Non-pigmented ciliary epithelial cell (primary cell): ENCODE results near the gene EML5.
"Not testable (repeated sequence)": the region's sequence is repeated elsewhere in the genome, so short reads cannot be mapped to it uniquely, and the experiment has no call there.

Experiments used
- DNase-seq: peaks from one replicate; pipeline ENCODE4 v3.0.0-alpha.2; 2010; ENCODE audit warnings: low read depth

Gene EML5

DNA sequence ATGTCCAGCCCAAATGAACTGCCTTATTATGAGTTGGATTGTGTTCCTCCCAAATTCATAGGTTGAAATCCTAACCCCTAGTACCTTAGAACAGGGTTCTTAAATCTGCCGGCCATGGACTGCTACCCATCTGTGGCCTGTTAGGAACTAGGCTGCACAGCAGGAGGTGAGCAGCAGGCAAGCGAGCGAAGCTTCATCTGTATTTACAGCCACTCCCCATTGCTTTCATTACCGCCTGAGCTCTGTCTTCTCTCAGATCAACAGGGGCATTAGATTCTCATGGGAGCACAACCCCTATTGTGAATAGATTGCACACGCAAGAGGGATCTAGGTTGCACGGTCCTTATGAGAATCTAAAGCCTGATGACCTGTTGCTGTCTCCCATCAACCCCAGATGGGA, 9.8 kb upstream of the EML5 start:
- DNase-seq: no peak

DNA sequence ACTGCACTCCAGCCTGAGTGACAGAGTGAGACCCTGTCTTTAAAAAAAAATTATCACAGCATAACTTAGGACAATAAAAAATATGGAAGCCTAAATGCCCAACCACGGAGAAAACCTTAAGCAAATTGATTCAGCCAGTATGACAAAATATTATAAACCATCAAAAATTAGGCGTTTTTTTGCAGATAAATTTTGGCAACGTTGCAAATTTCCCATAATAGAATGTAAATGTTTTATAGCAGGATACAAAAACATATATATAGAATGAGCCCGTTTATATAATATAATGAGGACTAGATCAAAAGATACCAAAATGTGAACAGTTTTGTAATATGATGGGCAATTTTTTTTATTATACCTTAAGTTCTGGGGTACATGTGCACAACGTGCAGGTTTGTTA, 6.8 kb upstream of the EML5 start:
- no peak for DNase-seq

DNA sequence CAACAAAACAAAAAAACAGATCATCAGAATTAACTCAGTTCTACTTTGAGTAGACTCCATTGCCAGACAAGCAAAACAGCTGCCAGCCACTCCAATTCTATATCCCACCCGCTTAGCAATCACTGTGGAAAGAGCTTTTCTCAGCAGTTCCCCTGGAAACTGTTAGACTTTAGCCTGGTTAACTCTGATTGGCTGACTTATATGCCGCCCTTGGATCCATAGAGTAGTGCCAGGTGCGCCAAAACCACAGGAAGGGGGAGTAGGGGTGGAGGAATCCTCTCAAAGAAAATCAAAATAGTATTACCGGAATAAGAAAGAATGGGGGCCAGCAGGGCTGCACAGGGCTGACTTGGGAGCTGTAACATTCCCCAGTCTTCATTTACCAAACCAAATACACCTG, 5.4 kb upstream of the EML5 start:
- DNase-seq: no peak

DNA sequence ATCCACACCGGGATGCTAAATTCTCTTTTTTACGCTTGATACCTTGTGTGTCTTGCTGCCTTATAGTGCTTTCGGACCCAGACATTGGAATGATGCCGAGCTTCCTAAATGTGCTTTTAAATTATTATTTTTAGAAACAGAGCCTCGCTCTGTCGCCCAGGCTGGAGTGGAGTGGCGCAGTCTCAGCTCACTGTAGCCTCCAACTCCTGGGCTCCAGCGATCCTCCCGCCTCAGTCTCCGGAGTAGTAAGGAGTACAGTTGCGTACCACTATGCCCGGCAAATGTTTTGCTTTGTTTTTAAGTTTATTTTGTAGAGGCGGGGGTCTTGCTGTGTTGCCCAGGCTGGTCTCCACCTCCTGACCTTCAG, 489 bp upstream of the EML5 start:
- DNase-seq: no peak

DNA sequence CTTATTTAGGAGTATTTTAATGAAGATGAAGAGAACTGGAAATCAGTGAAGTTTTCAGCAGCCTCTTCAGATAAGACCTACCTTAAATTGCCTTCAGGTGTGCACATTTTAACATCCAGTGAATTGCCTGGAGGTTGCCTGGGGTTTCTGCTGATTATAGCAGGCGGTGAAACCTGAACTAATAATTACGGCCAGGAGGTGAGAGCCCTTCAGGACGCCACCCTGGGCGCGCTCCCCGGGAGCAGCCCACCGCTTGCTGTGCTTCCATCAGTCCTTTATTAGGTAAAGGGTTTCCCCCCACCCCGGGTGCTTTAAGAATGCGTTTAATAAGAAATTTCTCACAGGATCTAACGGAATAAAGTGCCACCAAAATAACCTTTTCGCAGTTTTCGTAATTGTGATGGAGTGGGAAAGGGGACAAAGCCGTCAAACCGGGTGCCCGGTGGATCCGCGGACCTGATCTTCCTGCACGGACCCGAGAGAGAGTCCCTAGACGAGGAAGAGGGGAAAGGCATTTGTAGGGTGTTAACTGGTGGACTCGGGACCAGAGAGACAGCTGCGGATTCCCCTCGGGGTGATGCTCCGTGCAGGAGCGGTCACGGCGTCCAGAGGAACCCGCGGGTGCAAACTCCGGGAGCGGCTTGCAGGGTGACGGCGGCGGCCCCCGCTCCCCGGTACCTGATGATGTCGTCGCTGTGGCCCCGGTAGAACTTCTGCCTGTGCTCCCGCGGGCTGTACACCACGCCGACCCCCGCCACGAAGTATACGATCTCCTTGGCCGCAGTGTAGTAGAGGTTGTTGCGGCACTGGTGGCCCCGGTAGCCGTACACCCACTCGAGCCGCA, 902 bp downstream of the EML5 start:
- no peak for DNase-seq

DNA sequence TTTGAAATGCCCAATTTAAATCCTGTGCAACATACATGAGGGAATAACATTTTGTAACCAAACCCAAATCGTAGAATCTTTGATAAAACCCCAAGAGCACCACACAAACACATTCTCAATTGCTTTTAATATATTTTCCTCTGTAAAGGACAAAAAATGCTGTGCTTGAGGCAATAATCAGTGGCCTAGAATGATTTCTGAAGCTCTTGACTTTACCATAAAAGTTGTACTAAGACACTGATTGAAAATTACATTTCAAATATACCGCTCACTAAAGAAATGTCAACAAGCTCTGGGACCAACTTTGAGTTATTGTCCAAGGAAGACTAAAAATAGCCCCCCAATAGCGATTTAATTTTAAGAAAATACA, 1.5 kb downstream of the EML5 start:
- DNase-seq: no peak

DNA sequence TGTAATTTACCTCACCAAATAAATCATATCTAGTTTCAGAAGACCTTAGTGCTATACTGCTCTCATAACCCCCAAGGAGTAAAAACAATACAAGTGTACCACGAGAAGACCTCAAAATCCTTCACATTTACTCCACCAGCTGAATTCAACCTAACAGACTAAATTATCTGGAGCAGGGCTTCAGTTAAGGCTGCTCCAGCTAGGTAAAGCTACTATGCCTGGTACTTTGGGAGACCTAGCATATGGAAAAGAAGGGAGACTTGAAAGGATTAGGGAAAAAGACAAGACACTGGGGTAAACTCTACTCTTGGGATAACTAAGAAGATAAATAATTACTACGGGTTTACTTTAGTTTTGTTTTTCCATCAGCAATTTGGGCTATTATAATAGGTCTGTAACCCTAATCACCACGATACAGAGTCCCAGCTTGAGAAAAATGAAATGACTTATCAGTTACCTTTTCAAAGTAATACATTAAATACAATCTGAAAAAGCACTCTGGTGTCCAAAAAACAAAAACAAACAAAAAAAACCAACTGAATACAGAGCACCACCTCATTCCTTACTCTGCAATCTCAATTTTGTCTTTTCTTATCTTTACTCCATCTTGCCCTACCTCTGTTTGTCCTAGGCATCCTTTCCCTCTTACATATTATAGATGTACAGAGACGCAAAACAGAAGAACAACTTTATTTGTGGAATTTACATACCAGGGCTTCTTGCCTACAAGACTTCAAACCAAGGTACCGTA, 2.1 kb downstream of the EML5 start:
- no peak for DNase-seq

DNA sequence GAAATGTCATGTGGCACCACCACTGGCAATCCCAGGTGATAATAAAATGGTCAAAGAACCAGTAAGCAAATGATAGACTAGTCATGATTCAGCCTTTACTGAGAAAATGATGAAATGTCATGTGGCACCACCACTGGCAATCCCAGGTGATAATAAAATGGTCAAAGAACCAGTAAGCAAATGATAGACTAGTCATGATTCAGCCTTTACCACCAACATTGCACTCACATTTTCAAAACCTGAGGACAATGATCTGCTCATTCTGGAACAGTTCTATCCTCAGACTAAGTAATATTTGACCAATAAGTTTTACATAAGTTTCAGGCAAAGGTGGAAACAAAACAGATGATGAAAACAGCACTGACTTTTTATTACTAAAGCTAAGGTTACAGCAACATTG, 3.2 kb downstream of the EML5 start:
- not testable (repeated sequence) for DNase-seq

DNA sequence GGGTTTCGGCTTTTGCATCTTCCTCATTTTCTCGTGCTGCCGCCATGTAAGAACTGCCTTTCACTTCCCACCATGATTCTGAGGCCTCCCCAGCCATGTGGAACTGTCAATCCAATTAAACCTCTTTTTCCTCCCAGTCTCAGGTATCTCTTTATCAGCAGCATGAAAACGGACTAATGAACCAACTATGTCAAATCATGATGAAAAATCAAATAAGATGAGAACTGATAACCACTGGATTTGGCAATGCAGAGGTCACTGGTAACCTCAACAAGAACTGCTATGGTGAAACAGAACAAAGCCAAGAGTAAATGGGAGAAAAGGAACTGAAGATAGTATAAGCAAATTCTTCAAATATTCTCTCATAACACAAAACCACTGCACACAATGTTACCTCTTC, 6.0 kb downstream of the EML5 start:
- no peak for DNase-seq

DNA sequence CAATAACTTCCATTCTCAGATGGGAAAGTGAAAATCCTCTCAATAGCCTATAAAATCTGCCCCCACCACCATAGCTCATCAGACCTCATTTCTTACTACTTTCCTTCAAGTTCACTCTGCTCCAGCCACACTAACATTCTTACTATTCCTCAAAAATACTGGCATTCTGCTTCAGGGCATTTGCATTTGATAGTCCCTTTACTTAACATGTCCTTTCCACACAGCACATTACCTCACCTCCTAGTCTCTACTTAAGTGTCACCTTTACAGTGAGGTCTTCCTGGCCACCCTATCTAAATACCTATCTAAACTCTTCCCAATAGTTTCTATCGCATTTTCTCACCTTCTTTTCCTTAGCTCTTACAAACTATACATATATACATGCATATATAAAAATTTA, 6.8 kb downstream of the EML5 start:
- DNase-seq: no peak

DNA sequence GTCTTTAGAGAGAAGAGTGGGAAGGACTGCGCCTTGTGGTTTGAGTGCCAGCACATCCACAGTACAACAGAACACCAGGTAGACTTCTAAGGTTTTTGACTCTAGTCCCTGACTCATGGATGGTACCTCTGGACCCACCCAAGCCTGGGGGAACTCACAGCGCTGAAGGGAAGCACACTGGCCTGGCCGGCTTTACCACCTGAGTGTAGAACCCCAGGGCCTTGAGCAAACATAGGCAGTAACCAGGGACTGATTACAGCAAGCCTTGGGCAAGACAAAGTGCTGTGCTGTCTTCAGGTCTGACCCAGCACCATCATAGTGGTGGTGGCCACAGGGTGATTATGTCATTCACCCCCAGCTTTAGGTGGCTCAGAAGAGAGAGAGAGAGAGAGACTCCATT, 17.2 kb downstream of the EML5 start:
- no peak for DNase-seq

DNA sequence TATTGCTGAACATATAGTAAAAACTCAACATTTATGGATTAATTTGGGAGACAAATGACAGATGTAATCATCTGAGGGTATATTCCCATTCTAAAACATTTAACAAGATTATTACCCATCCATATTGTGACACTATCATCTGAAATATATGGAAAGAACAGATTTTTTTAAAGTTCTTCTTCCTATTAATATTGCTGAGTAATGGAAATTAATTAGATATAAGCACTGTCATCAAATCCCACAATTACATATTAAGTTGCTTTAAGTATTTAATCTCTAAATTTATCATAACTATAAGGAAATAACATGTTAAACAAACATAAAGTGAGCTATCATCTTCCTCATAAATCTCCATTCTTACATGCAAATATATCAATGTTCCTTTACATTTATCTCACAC, 22.0 kb downstream of the EML5 start:
- no peak for DNase-seq

DNA sequence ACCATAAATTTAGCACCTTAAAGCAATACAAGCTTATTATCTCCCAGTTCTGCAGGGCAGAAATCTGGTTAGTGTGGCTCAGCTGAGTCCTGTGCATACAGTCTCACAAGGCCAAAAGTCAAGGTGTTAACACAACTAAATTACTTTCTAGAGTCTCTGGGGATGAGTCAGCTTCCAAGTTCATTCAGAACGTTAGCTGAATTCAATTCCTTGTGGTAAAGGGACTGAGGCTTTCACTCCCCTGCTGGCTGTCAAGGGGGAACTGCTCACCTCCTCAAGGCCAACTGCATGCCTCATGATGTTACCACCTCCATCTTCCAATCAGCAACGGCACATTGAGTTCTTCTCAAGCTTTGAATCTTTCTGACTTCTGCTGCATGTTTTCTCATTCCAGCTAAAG, 27.6 kb downstream of the EML5 start:
- peak; percentile 6 for DNase-seq

DNA sequence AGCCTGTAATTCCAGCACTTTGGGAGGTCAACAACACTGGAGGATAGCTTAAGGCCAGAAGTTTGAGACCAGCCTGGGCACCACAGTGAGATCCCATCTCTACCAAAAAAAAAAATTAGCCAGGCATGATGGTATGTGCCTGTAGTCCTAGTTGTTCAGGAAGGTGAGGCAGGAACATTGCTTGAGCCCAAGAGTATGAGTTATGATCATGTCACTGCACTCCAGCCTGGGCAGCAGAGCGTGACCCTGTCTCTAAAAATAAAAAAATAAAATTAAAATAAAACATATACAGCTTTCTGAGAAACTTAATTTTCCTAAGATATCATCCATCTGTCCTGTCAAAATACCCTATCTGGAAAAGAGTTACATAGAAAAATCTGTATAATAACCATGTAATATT, 38.9 kb downstream of the EML5 start:
- no peak for DNase-seq

DNA sequence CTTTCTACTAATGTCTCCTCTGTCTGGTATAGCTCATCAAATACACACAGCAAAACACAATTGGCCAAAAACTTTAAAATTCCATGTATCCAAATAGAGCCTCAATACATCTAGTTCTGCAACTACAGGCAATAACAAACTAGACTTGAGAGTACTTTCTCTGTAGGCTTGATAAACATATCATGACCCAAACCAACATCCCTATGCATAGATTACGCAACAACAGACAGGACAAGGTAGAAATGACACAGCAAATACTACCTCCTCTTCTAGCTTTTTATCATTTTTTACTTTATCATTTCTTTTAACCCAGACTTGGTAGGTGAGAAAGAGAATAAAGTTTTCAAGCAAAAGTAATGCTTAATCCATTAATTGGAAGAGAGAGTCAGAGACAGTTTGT, 41.8 kb downstream of the EML5 start:
- no peak for DNase-seq

DNA sequence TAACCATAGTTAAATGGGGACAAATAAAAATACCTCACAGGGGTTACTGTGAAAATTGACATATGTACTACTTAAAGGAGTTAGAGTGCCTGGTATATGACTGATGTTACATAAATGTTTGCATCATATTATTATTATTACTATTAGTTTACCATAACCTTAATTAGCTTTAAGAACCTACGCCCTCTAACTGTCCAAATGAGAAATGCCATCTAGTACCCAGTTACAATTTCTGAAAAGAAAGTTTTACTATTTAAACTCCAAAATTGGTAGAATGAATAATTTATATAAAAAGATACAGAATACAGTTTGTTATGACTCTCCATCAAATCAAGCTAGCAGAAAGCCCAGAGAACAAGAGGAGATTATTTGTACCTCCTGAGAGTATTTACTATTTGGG, 42.3 kb downstream of the EML5 start:
- DNase-seq: no peak

DNA sequence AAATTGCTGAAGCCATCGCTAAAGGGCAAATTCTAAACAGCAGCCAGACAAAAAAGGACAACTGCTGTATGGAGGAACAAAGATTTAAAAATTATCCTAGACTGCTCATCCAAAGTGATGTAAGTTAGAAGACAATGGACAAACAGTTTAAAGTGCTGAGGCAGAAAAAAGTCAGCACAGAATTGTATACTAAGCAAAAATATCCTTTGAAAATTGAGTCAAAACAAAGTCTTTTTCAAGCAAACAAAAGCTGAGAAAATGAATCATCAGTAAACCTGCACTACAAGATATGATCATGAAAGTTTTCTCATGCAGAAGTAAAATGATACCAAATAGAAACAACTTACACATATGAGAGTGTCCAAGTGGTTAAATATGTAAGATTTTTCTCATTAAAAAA, 43.6 kb downstream of the EML5 start:
- DNase-seq: no peak

DNA sequence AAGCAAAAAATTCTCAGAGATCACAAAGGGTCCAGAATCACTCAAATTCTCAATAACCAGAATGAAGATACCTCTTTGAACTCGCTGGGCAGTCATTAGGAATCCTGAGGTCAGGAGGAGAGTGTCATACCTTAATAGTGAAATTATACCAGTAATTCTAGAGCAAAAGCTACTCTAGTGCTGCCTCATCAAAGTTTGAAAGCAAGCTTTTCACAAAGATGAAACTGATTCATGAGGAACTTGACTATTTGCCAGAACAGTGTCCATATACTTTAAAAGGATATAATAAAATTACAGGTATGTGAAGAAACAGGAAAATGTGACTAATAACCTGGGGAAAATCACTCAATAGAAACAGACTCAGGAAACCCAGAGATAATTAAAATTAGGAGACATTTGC, 44.5 kb downstream of the EML5 start:
- no peak for DNase-seq

DNA sequence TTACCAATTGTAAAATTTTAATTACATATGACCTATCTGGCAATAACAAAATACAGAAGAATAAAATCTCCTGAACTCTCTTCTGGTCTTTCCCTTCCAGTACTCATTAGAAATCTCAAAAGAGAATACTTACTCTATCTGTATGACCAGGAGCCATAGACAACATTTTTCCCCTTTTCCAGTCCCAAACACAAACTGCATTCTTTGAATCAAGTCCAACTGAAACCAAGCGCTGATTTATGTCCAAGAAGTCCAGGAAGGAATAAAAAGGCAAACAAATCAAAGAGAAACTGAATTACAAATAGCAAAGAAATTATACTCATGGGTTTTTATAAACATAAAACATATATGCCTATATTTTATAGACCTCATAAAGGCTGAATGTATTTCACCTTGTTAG, 46.7 kb downstream of the EML5 start:
- DNase-seq: no peak

DNA sequence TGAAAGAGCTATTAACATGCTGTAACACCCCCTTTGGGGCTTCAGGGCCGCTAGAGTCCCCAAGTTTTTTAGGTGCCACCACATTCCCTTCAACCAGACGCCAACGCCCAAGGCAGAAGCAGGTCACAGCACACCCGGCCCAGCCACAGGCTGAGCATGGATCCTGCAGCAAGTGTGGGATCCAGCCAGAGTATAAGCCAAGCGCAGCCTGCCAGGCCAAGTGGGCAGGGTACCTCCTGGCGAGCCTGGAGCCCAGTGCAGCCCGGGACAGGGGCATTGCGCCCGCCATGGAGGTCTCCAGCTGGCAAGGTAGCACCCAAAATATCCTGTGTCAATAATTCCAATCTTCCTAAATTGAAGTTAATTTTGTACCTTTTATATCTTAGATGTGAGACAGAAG, 55.5 kb downstream of the EML5 start:
- DNase-seq: no peak

DNA sequence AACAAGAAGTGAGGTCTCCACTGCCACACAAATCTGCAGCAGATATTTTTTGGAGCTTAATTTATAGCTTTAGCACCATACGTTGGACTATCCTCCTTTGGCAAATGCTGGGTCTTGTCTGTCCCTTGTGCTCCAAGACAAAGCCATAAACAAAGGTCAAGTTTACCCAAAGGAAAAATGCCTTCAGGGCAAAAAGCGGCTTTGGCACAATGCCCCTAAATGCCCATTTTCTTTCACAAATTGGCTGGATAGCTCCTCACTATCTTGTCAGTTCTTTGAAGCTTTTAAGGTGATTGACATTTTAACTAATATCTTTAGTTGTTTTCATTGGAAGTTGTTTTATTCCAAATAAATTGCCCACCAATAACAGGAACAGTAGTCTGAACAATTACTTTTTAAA, 59.6 kb downstream of the EML5 start:
- DNase-seq: no peak

DNA sequence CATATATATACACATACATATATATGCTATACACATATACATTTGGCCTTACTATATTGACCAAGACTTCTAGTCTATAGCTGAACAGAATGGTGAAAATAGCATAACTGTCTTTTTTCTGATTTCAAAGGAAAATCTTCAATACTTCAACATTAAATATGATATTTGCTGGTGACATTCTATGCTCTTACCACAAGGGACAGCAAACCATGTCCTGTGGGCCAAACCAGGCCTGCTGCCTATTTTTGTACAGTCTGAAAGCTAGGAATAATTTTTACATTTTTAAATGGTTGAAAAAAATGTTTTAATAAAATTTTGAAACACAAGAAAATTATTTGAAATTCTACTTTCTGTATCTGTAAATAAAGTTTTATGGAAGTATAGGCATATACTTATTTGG, 63.6 kb downstream of the EML5 start:
- DNase-seq: no peak

DNA sequence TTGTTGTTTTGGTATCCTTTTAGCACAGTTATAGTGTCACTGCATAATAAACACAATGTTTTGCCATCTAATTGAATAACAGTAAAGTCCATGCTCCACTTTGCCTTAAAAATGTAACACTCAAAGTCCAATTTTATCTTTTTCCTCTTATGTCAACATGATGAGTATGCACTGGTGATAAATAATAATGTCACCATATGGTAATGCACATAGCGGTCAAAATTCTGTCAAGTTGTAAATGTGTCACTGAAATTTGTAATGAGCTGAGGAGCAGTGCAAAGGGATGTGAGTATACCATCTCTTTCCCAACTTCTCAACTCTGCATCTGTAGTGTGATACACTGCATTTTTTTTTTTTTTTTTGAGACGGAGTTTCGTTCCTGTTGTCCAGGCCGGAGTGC, 65.7 kb downstream of the EML5 start:
- no peak for DNase-seq

DNA sequence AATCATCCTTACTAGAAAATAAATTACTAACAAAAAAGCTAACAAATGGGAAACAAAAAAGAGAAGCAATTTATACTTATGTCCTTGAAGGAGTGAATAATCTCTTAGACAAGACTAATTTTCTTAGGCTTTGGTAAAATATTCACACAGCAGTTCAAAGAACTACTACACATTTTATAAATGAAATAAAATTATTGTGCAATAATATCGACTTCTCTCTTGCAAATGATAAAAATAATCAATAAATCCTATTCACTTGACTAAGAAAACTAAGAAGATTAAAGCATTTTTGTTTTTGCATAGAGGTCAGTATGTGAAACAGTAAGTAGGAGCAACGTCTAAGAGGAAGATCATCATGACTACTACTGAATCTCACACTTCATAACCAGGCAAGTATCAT, 82.0 kb downstream of the EML5 start:
- DNase-seq: no peak
